ENCODE data around the gene RGS7BP. TPM values are rescaled to one million over a fixed set of nuclear protein-coding genes. Genes with fewer than 3 reads are reported as not detected.
"Not testable (repeated sequence)": the region's sequence is repeated elsewhere in the genome, so short reads cannot be mapped to it uniquely, and the experiment has no call there.

RGS7BP gene
- total and polyA plus RNA-seq, 2 of the 13 experiments (the other 11 are each of a cell fraction or from before 2014, with no cell fraction given) = not detected

- no peak for TF ChIP-seq ZFP36L1 (CRISPR knock-in tag; IDR thresholded peaks at IDR 0.05)
- no peak for TF ChIP-seq SNAPC2 (CRISPR knock-in tag; IDR thresholded peaks at IDR 0.05)
- TF ChIP-seq NFKBIZ (CRISPR knock-in tag; IDR thresholded peaks at IDR 0.05) = no peak
- no peak for TF ChIP-seq ZNF224 (CRISPR knock-in tag; IDR thresholded peaks at IDR 0.05)
These were observed 52.1 kb downstream of the RGS7BP start (continued) for GRCh38 chr5:64557911-64558310.

- in situ Hi-C loops (cut with HindIII; ENCODE audit: extremely low pct_ligation_motif_present, low pct_unique_long_range_greater_than_20kb); intact Hi-C loops (cut with micrococcal nuclease; ENCODE audit: unreplicated experiment); H2AFZ ChIP-seq (ENCODE audit: low read length); H3K4me3 ChIP-seq (replicated peaks in 1 of 3; ENCODE audit: insufficient read depth in 1 of 3, low read depth in 2 of 3, low read length in 3 of 3); H3K4me1 ChIP-seq (ENCODE audit: insufficient read depth, low read length); H3K36me3 ChIP-seq (replicated peaks in 1 of 2; ENCODE audit: control insufficient read depth in 1 of 2, insufficient read depth in 2 of 2, low read length in 2 of 2); BruUV-seq (replicated peaks); H3K79me2 ChIP-seq (ENCODE audit: insufficient read depth, low read length); H4K20me1 ChIP-seq (ENCODE audit: insufficient read depth, low read length); CTCF ChIA-PET (ENCODE audit: low intra/inter-chr PET ratio, low total read pairs); POLR2A ChIA-PET; H3K27me3 ChIP-seq (ENCODE audit: control insufficient read depth in 1 of 2, insufficient read depth in 2 of 2, low read length in 2 of 2); DNase-seq (ENCODE audit: low spot score); H3K27ac ChIP-seq (ENCODE audit: extremely low read length, insufficient read depth, low read length); ATAC-seq; H3K9ac ChIP-seq (ENCODE audit: insufficient read depth, low read depth, low read length); FAIRE-seq; H3K4me2 ChIP-seq (ENCODE audit: low read depth, low read length): not testable (repeated sequence)
- peaks cover 13% of the 10 kb centered on the region; the same call in 1 of the 2 replicates for H3K9me3 ChIP-seq (ENCODE audit: low read length)
- TF ChIP-seq SETDB1 (CRISPR knock-in tag; IDR thresholded peaks at IDR 0.05; ENCODE audit: borderline replicate concordance) = peak; percentile 27; the same call in 1 of the 2 replicates
- 0% methylated on average over 3 of the region's 4 CpGs for WGBS (ENCODE audit: low lambda C conversion rate)
These were observed 52.8 kb downstream of the RGS7BP start for GRCh38 chr5:64558641-64559040.

GRCh38 chr5:64566310-64566916, 60.6 kb downstream of the RGS7BP start:
- Histone ChIP-seq H3K4me1 (ENCODE audit: insufficient read depth, low read length) (no peaks in the 10 kb centered on the region), H2AFZ (ENCODE audit: low read length) (no peak overlapping the region), H4K20me1 (ENCODE audit: insufficient read depth, low read length) (no peaks in the 10 kb centered on the region), H3K27me3 (ENCODE audit: control insufficient read depth in 1 of 2, insufficient read depth in 2 of 2, low read length in 2 of 2) (no peaks in the 10 kb centered on the region), H3K9me3 (ENCODE audit: low read length) (no peaks in the 10 kb centered on the region), H3K4me3 (replicated peaks in 1 of 3; ENCODE audit: insufficient read depth in 1 of 3, low read depth in 2 of 3, low read length in 3 of 3) (no peak overlapping the region), H3K4me2 (ENCODE audit: low read depth, low read length) (no peak overlapping the region), H3K36me3 (replicated peaks in 1 of 2; ENCODE audit: control insufficient read depth in 1 of 2, insufficient read depth in 2 of 2, low read length in 2 of 2) (no peaks in the 10 kb centered on the region), H3K79me2 (ENCODE audit: insufficient read depth, low read length) (no peaks in the 10 kb centered on the region), H3K9ac (ENCODE audit: insufficient read depth, low read depth, low read length) (no peak overlapping the region), H3K27ac (ENCODE audit: extremely low read length, insufficient read depth, low read length) (no peak overlapping the region)
- BruUV-seq (replicated peaks) = no TSS peak
- intact Hi-C loops (cut with micrococcal nuclease; ENCODE audit: unreplicated experiment) = no loop called here
- ChIA-PET POLR2A (no interaction called here), CTCF (ENCODE audit: low intra/inter-chr PET ratio, low total read pairs) (no interaction called here)
- WGBS (ENCODE audit: low lambda C conversion rate) = 1% methylated on average over 3 of the region's 3 CpGs
- in situ Hi-C loops (cut with HindIII; ENCODE audit: extremely low pct_ligation_motif_present, low pct_unique_long_range_greater_than_20kb) = no loop called here
- ATAC-seq (no peak), FAIRE-seq (no peak), DNase-seq (ENCODE audit: low spot score) (no peak)
- TF ChIP-seq ZNF576 (CRISPR knock-in tag; IDR thresholded peaks at IDR 0.05) (no peak), MLLT10 (CRISPR knock-in tag; IDR thresholded peaks at IDR 0.05) (no peak), GLI4 (CRISPR knock-in tag; IDR thresholded peaks at IDR 0.05; ENCODE audit: borderline replicate concordance) (no peak), ZNF749 (CRISPR knock-in tag; IDR thresholded peaks at IDR 0.05; ENCODE audit: borderline replicate concordance) (no peak), GFI1 (CRISPR knock-in tag; IDR thresholded peaks at IDR 0.05; ENCODE audit: borderline replicate concordance) (no peak), PITX1 (CRISPR knock-in tag; IDR thresholded peaks at IDR 0.05) (no peak), JUN (CRISPR knock-in tag; IDR thresholded peaks at IDR 0.05) (no peak), ZMYM2 (CRISPR knock-in tag; IDR thresholded peaks at IDR 0.05) (no peak), NFKB2 (CRISPR knock-in tag; IDR thresholded peaks at IDR 0.05; ENCODE audit: borderline replicate concordance) (no peak)
